Skeletal muscle cell (primary cell): ENCODE results near the gene MZT2A.
"Not testable (repeated sequence)": the region's sequence is repeated elsewhere in the genome, so short reads cannot be mapped to it uniquely, and the experiment has no call there.

Experiments
- DNase-seq: peaks from one replicate; pipeline ENCODE4 v3.0.0-alpha.2; 2010; ENCODE audit warnings: low read depth
- H3K4me3 ChIP-seq: 2 replicates; pipeline ENCODE4 v1.5.1; 2011; ENCODE audit warnings: low read depth, mild to moderate bottlenecking, control low read depth, low read length, moderate library complexity

Gene MZT2A

DNA sequence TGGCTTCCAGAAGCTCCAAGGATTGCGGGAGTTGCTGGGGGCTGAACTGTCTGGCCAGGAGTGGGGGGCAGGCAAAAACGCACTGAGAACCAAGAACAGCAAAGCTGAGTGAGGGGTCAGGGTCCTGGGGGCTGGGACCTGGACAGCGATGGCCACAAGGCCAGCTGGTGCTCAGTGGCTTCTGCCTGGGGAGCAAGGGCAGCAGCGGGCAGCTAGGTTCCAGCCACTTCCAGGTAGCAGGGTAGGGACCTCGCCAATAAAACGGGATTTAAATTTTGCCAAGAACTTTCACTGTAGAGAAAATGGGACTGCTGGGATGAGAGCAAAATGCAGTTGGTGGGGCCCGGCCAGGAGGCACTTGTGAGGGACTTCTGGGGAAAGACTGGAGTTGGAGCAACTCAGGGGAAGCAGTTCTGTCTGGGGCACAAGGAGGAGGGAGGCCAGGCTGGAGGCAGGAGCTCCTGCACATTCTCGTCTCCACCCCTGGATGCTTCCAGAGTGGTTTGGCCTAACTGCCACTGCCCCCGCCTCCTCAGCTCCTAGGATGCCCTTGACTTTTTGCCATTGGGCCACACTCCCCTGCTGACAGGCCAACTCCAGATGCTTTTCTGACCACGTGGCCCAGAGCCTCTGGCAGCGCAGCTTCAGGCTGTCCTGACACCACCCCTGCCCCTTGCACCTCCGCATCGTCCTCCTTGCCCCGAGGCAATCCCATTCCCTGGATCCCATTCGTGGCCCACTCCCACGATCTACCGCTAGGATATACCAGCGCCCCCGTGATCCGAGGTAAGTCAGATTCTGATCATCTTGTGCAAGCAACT is 30.0 kb upstream of the MZT2A start:
- no peak for DNase-seq

DNA sequence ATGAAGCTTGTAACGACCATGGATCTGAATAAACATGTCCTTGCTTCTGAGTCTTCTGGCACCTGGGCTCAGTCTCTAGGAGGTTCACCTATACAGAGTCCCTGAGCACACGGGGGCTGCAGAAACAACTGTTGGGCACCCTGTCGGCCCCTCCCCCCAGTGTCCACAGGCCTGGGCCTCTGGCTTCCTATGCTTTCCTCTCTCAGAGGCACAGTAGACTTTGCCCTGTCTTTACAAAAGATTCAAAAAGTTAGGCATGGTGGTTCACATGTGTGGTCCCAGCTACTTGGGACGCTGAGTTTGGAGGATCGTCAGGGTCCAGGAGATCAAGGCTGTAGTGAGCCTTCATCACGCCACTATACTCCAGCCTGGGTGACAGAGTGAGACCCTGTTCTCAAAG is 29.3 kb upstream of the MZT2A start:
- H3K4me3 ChIP-seq, DNase-seq: not testable (repeated sequence)

More for the DNA sequence above, 30.0 kb upstream of the MZT2A start:
- H3K4me3 ChIP-seq: no peak overlapping the region

DNA sequence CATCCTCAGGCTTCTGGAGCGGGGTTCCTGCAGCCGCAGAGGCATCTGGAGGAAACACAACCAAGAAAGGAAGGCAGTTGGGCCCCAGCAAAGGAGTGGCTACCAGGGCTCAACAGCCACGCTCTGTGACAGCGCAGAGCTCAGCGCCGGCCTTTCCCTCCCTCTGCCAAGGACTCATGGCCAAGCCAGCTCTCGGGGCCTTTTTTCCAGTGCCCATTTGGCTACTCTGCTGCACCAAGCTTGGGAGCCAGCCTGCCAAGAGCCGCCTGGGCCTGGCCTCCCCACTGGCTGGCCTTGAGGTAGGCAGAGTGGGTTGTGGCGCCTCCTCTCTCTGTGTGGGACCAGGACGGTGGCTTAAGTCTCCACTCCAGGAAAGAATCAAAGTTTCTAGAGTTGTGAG is 28.3 kb upstream of the MZT2A start:
- no peak for DNase-seq
- no peak overlapping the region for H3K4me3 ChIP-seq

DNA sequence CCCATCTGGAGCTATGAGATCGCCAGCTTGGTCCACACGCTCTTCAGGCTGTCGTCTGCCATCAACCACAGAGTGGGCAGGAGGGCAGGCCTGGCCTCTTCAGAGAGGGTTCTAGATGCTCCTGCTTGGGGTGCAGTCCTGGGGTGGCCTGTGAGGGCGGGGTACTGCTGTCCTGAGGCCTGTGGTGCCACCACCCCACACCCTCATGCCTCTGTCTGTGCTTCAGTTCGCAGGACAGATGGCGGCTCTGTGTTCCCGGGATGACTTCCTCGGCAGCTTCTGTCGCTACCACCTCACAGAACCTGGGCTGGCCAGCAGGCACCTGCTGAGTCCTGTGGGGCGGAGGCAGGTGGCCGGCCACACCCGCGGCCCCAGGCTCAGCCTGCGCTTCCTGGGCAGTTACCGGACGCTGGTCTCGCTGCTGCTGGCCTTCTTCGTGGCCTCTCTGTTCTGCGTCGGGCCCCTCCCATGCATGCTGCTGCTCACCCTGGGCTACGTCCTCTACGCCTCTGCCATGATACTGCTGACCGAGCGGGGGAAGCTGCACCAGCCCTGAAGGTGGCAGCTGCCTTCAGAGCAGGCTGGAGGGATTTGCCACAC is 27.8 kb upstream of the MZT2A start:
- H3K4me3 ChIP-seq, DNase-seq: not testable (repeated sequence)

- no peak overlapping the region for H3K4me3 ChIP-seq
- DNase-seq: no peak
Measured at GRCh38 chr2:131519466-131519865, 27.3 kb upstream of the MZT2A start.

DNA sequence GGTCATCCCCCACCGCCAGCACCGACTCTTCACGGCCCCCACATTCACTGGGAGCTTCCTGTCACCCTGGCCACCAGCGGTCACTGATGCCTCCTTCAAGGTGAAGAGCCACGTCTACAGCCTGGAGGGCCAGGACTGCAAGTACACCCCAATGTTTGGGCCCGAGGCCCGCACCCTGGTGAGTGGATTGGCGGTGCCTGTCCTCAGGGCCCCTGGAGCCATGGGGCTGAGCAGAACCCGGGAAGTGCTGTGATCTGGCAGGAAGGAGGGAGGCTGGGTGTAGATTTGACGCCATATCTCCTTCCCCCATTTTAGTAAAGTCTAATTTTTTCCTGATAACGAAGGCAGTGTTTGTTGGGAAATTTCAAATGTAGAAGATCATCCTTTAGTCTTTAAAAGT is 26.3 kb upstream of the MZT2A start:
- DNase-seq, H3K4me3 ChIP-seq: not testable (repeated sequence)

GRCh38 chr2:131517856-131518255 is 25.7 kb upstream of the MZT2A start:
- DNase-seq, H3K4me3 ChIP-seq: not testable (repeated sequence)

DNA sequence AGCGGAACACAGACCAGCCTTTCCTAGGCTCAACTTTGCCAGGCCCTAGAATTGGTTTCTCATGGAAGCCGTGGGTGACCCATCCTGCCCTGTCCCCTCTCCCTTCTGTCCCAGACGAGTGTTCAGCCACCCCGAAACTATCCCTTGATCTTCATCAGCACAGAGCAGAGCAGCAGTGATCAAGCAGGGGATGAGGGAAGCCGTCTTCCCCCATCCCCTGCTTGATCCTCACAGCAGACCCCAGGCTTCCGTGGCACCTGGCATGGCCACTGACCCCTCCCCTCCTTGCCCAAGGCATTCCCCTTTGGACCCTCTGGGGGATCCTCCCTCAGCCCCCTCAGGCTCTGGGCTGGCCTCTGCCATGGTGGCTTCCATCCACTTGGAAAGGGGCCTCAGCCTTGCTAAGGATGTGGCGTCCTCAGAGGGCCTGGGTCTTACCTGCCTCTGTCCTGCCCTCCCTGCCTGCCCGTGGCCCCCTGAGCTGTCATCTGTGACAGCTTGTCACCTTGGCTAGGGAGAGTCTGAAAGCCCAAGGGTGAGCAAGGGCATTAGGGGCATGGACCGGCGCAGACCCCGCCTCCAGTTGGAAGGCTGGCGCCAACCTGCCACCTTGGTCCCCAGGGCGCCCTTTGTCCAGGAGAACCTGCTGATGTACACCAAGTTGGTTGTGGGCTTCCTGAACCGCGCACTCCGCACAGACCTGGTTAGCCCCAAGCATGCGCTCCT is 25.1 kb upstream of the MZT2A start:
- no peak overlapping the region for H3K4me3 ChIP-seq
- DNase-seq: no peak

DNA sequence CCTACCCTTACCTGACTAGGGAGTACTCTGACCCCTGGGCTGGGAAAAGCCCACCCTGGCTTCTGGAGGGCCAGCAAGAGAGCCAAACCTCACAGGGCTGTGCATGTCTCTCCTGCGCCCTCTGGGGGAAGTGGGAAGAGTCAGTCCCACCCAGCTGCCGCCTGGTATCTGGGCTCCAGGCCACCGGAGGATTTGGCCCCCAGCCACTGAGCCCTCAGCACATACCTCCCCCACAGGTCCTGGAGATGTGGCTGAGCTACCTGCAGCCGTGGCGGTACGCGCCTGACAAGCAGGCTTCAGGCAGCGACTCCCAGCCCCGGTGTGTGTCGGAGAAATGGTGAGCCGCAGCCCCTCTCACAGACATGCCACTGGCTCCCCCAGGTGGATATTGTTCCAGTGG is 24.4 kb upstream of the MZT2A start:
- DNase-seq: not testable (repeated sequence)

DNA sequence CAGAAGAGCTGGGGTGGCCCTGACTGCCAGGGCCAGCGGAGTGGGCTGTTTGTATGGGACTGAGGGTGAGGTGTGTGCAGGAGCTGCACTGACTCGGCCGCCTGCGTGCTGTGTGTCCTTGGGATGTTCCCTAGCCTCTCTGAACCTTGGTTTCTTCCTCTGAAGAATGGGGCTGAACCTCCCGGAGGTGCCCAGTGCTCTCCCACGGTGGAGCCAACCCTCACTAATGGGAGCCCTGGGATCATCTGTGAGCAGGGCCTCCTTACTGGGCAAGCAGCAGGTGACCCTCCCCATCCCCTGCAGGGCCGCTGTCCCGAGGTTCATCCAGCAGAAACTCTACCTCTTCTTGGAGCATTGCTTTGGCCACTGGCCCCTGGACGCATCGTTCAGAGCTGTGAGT is 23.8 kb upstream of the MZT2A start:
- DNase-seq: no peak
- H3K4me3 ChIP-seq: no peak overlapping the region

More for the DNA sequence above, 24.4 kb upstream of the MZT2A start:
- not testable (repeated sequence) for H3K4me3 ChIP-seq

GRCh38 chr2:131515235-131515634 is 23.0 kb upstream of the MZT2A start:
- H3K4me3 ChIP-seq, DNase-seq: not testable (repeated sequence)

GRCh38 chr2:131514408-131515166 is 22.4 kb upstream of the MZT2A start:
- not testable (repeated sequence) for DNase-seq

DNA sequence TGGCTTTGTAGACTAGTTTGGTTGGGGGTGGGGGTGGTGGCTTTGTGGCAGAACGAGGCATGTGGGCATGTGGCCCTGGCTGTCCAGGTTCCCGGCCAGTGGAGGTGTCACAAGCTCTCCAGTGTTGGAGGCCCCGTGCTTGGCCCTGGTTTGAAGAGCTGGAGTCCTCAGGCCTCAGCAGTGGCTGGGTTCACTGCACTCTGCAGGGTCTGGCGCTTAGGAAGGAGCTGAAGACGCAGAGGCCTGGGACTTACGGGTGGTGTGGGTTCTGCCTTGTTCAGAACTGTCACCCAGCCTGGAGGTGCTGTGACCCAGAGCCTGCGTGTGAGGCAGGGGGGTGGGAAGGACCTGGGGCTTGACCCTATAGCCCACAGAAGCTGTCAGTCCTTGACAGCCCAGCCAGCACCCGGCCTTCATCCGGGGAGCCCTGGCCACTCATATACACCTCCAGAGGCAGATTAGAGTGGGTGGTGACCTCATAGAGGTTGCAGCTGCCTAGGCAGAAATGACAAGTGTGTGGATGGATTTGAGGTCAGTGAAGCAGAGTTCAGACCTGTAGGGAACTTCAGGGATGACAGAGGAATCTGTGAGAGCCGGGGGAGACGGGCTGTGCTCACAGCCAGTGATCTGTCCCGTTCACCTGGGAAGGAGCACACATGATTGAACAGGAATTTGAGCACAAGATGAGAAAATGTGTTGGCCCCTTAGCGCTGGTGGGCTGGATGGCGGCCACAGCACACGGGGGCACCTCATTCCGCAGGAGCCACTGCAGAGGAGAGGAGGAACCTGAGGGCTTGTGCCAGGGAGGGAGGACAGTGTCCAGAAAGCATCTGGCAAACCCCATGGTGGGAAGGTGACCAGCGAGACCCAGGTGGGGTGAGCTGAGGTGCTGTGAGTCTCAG is 20.0 kb upstream of the MZT2A start:
- DNase-seq, H3K4me3 ChIP-seq: not testable (repeated sequence)

More at GRCh38 chr2:131514408-131515166, 22.4 kb upstream of the MZT2A start:
- H3K4me3 ChIP-seq: not testable (repeated sequence)

DNA sequence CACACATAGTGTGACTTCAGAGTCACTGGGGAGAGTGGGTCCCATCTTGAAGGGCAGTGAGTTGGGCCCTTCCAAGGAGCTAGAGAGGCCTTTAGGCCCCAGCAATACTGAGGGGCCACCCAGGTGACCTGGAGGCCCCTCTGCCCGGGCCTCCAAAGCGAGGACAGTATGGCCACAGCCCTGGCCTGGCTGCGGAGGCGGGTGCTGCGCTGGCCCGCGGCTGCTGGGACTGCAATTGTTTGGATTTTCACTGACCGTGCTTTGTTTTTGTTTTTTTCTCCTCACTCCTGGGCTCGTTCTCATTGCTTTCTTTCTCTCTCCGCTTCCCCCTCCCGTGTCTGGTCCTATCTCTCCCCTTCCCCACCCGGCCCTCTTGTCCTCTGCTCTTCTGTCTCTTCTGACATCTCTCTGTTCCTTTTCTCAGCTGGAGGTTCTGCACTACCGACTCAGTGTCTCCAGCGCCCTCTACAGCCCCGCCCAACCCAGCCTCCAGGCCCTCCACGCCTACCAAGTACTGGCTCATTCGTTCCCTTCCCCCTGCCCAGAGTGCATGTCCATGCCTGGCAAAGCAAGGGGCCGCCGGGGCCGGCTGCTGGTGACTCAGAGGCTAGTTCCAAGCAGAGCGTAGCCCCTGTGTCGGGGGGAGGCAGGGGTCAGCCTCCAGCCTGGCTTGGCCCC is 19.2 kb upstream of the MZT2A start:
- H3K4me3 ChIP-seq, DNase-seq: not testable (repeated sequence)

- no peak for DNase-seq
- no peak overlapping the region for H3K4me3 ChIP-seq
Measured at GRCh38 chr2:131509615-131510014, 17.4 kb upstream of the MZT2A start.

- not testable (repeated sequence) for H3K4me3 ChIP-seq, DNase-seq
Measured at GRCh38 chr2:131504082-131504750, 12.0 kb upstream of the MZT2A start.

- not testable (repeated sequence) for H3K4me3 ChIP-seq, DNase-seq
Measured at GRCh38 chr2:131503587-131503986, 11.4 kb upstream of the MZT2A start.
